SU-DHL-6 (cell line): ENCODE measurements around the gene RNF182.

ENCODE experiments used
- H2AFZ ChIP-seq: fragments of 200-600 bp; sonication (generic); 2 replicates; pipeline ENCODE4 v1.6.1; 2014; ENCODE audit warnings: low read depth, mild to moderate bottlenecking, moderate library complexity, mixed read lengths, antibody characterized with exemption, low read length; ENCODE audit not compliant: severe bottlenecking
- H3F3A ChIP-seq: fragments of 200-600 bp; shearing (Covaris generic); 2 replicates; pipeline ENCODE4 v1.6.0; 2016; ENCODE audit warnings: antibody characterized with exemption, mild to moderate bottlenecking; ENCODE audit not compliant: insufficient read depth
- H3K27ac ChIP-seq: fragments of 200-600 bp; sonication (generic); 2 replicates; pipeline ENCODE4 v1.5.1; 2016; ENCODE audit warnings: low read depth, mild to moderate bottlenecking, low read length, moderate library complexity, mixed read lengths
- H3K27me3 ChIP-seq: fragments of 200-600 bp; sonication (generic), shearing (Covaris generic); 2 replicates; pipeline ENCODE4 v1.6.0; 2014; ENCODE audit warnings: mild to moderate bottlenecking, low read length
- H3K36me3 ChIP-seq: fragments of 200-600 bp; sonication (generic); 2 replicates; pipeline ENCODE4 v1.6.1; 2014; ENCODE audit warnings: mild to moderate bottlenecking, low read length, mixed read lengths
- H3K4me2 ChIP-seq: fragments of 300-600, 200-600 bp; shearing (Covaris generic), sonication (generic); 2 replicates; pipeline ENCODE4 v1.6.0; 2014; ENCODE audit warnings: low read length, low read depth, mild to moderate bottlenecking; ENCODE audit not compliant: poor library complexity, severe bottlenecking
- H3K4me3 ChIP-seq: fragments of 200-600 bp; sonication (generic); 2 replicates; pipeline ENCODE4 v1.5.1; 2014; ENCODE audit warnings: antibody characterized with exemption, low read length, mild to moderate bottlenecking, mixed read lengths; ENCODE audit not compliant: insufficient read depth, poor library complexity, severe bottlenecking
- H3K79me2 ChIP-seq: fragments of 200-600 bp; sonication (generic); 2 replicates; pipeline ENCODE4 v1.6.1; 2014; ENCODE audit warnings: mild to moderate bottlenecking, low read length, moderate library complexity; ENCODE audit not compliant: insufficient read depth
- H3K9ac ChIP-seq: fragments of 200-600 bp; sonication (generic); 2 replicates; pipeline ENCODE4 v1.7.0; 2014; ENCODE audit warnings: mild to moderate bottlenecking, low read length
- H3K9me2 ChIP-seq: fragments of 200-600 bp; sonication (generic); replicated peaks from 2 replicates; pipeline ENCODE4 v1.6.1; 2014; ENCODE audit warnings: low read length; ENCODE audit not compliant: insufficient read depth
- H3K9me3 ChIP-seq: fragments of 200-600 bp; sonication (generic); 2 replicates; pipeline ENCODE4 v1.6.1; 2014; ENCODE audit warnings: low read length, mixed read lengths; ENCODE audit not compliant: insufficient read depth
- H4K20me1 ChIP-seq: fragments of 200-600 bp; sonication (generic); 2 replicates; pipeline ENCODE4 v1.6.1; 2014; ENCODE audit warnings: low read depth, mild to moderate bottlenecking, antibody characterized with exemption, low read length, moderate library complexity, mixed read lengths
- EZH2phosphoT487 ChIP-seq: fragments of 200-600 bp; sonication (generic), shearing (Covaris generic); conservative IDR thresholded peaks from 2 replicates; pipeline ENCODE4 v1.6.1; 2018; ENCODE audit warnings: mild to moderate bottlenecking, antibody characterized with exemption, low read length, moderate library complexity, mixed read lengths
- TF ChIP-seq, protein P1 (sequence below): fragments of 200-600 bp; sonication (generic); IDR thresholded peaks from one replicate; pipeline ENCODE4 v1.5.1; 2017; ENCODE audit warnings: antibody characterized with exemption, mild to moderate bottlenecking, low read length, moderate library complexity; ENCODE audit not compliant: insufficient read depth, poor library complexity, severe bottlenecking

Gene RNF182

DNA sequence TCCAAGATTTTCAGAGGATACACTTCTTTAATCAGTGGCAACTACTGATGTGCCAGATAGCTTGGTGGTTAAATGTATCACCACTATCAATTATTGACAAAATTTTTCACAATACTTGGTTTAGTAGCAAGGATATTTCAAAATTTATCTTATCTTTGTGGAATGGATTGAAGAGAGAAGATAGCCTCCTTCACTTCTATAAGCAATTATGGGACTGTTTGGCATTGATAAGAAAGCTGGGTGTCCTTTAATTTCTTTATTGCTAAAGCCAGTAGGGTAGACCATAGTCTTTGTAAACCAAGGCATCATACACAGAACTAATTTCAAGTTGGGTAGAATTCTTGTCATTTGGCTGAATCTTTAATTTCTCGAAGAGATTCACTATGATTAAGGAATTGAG lies 4.9 kb upstream of the RNF182 start:
- Histone ChIP-seq H3K4me3 (no peak overlapping the region), H3K9ac (no peak overlapping the region), H3K36me3 (no peaks in the 10 kb centered on the region), H3F3A (no peaks in the 10 kb centered on the region), H3K79me2 (no peaks in the 10 kb centered on the region), H3K9me3 (no peaks in the 10 kb centered on the region), H3K27me3 (0 out of 2 replicates have a peak, but pooled peaks cover 11% of the 10 kb centered on the region), H4K20me1 (no peaks in the 10 kb centered on the region), H3K27ac (no peak overlapping the region), H3K9me2 (no peaks in the 10 kb centered on the region), H2AFZ (no peak overlapping the region), H3K4me2 (no peak overlapping the region)
- no peak for TF ChIP-seq EZH2phosphoT487
- TF ChIP-seq, protein P1, sequence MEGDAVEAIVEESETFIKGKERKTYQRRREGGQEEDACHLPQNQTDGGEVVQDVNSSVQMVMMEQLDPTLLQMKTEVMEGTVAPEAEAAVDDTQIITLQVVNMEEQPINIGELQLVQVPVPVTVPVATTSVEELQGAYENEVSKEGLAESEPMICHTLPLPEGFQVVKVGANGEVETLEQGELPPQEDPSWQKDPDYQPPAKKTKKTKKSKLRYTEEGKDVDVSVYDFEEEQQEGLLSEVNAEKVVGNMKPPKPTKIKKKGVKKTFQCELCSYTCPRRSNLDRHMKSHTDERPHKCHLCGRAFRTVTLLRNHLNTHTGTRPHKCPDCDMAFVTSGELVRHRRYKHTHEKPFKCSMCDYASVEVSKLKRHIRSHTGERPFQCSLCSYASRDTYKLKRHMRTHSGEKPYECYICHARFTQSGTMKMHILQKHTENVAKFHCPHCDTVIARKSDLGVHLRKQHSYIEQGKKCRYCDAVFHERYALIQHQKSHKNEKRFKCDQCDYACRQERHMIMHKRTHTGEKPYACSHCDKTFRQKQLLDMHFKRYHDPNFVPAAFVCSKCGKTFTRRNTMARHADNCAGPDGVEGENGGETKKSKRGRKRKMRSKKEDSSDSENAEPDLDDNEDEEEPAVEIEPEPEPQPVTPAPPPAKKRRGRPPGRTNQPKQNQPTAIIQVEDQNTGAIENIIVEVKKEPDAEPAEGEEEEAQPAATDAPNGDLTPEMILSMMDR: no peak

DNA sequence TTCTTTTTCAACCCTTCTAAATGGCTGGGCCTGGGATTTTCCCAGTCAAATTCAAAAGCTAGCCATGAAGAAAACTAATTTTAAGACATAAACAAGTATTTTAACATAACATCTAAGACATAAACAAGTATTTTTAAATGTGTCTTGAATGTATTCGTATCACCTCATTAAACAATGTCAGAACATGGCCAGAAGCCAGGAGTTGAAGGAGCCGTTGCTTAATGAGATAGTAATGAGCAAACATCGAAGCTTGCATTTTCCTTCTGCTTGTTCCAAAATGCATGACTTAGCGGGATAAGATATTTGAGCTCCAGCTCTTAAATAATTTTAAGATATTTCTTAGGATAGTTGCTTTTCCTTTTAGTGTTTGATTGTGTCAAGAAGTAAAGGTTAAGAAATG lies 4.2 kb upstream of the RNF182 start:
- Histone ChIP-seq H3K79me2 (no peaks in the 10 kb centered on the region), H3K27me3 (0 out of 2 replicates have a peak, but pooled peaks cover 11% of the 10 kb centered on the region), H3K9ac (no peak overlapping the region), H3K27ac (no peak overlapping the region), H3K9me3 (no peaks in the 10 kb centered on the region), H2AFZ (no peak overlapping the region), H3K36me3 (no peaks in the 10 kb centered on the region), H3F3A (no peaks in the 10 kb centered on the region), H3K4me2 (no peak overlapping the region), H3K9me2 (no peaks in the 10 kb centered on the region), H4K20me1 (no peaks in the 10 kb centered on the region), H3K4me3 (no peak overlapping the region)
- TF ChIP-seq, protein P1: no peak
- TF ChIP-seq EZH2phosphoT487: no peak

DNA sequence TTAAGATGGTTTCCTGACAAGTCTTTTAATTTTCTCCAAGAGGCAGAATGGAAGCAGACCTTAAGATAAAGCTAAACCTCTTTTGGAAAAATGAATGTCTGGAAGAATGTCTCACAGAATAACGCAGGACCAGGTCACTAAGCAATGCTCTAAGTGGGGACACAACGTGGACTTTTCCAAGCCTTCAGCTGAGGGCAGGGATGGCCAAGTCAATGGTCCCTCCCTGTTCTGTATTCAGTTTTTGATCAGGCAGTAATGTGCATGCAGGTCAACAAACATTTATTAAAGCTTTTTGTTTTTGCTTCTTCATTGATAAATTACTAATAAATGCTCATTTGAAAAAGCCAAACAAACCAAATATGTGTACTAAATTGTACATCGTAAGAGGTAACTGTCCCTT lies 2.0 kb upstream of the RNF182 start:
- no peak for TF ChIP-seq EZH2phosphoT487
- TF ChIP-seq, protein P1: no peak

More for the DNA sequence above, 2.0 kb upstream of the RNF182 start:
- no peaks in the 10 kb centered on the region for H4K20me1 ChIP-seq
- H2AFZ ChIP-seq: no peak overlapping the region
- H3K36me3 ChIP-seq: no peaks in the 10 kb centered on the region
- H3K9ac ChIP-seq: no peak overlapping the region
- no peaks in the 10 kb centered on the region for H3F3A ChIP-seq
- no peak overlapping the region for H3K4me3 ChIP-seq
- H3K9me3 ChIP-seq: no peaks in the 10 kb centered on the region
- no peaks in the 10 kb centered on the region for H3K9me2 ChIP-seq
- H3K4me2 ChIP-seq: no peak overlapping the region
- 0 out of 2 replicates have a peak, but pooled peaks cover 11% of the 10 kb centered on the region for H3K27me3 ChIP-seq
- no peak overlapping the region for H3K27ac ChIP-seq
- no peaks in the 10 kb centered on the region for H3K79me2 ChIP-seq
